NCI-H748 (cell line): ENCODE results near the gene DLG2.

ENCODE experiments used
- DNase-seq: peaks from one replicate; lab custom pipeline; 2025; ENCODE audit not compliant: unreplicated experiment; lab: John Stamatoyannopoulos, UW

The DLG2 gene

DNA sequence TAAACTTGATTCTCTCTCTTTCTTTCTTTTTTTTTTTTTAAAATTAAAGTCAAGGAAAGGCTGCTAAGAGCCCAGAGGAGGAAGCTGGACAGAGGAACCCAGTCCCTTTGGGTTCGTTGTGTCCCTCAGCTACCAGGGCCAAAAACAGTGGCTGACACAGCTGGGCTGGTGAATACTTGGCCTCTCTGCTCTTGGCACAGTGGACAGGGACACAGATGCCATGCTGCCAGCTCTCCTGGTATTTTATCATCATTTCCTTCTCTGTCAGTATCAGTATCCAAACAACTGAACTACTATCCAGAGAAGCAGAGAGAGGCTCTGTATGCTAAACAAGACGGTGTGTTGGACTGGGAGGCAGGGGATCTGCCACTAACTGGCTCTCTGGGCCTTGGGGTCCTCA is 2217.3 kb downstream of the DLG2 start:
- no peak for DNase-seq

DNA sequence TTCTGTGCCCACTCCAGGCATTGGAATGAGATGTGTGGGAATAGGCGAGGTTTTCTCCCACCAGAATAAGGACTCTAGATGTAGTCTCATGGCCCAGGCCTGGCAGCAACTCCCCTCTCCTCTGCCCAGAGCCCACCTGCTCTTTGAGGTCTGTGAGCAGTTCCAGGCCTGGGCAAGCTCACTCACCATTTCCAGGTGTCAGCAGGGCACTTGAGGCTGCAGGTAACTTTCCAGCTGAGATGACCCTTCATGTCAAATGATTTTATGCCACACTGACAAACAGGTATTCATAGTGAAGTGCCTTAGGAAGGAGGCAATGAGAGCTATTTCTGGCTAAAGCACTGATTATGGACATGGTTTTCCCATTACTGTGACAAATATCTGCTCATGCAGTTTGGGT is 2217.7 kb downstream of the DLG2 start:
- DNase-seq: no peak

DNA sequence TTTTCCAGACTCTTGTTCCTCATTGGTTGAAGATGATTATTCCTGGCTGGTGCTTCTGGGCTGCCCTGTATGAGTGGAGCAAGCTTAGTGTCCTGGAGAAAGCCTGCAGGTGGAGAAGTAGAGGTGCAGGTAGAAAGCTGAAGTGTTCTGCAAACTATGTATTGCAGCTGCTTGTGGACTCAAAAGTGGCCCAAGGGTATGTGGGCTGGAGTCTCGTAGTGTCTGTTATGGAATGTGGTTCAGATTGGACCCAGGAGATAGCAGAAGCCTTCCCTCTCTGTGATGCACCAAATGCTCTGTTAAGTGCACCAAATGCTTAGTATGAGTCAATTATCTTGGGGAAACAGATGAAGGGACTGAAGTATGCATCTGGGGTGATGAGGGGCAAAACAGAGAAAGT is 2218.2 kb downstream of the DLG2 start:
- DNase-seq: no peak
